Measurements from ENCODE around the gene ZFYVE21.

GRCh38 chr14:103694572-103695026, 21.0 kb upstream of the ZFYVE21 start:
- no peak for TF ChIP-seq CTCF (IDR thresholded peaks at IDR 0.05; ENCODE audit: low read depth, low read length, missing input control)
- no peak for TF ChIP-seq YY1 (IDR thresholded peaks at IDR 0.05)
- no peak for TF ChIP-seq REST (IDR thresholded peaks at IDR 0.05)
- TF ChIP-seq FOXA1 (IDR thresholded peaks at IDR 0.05) = no peak
- TF ChIP-seq SP1 (IDR thresholded peaks at IDR 0.05) = no peak
- no peak for TF ChIP-seq TAF1 (conservative IDR thresholded peaks at IDR 0.05)
- no peak for TF ChIP-seq EGR1 (IDR thresholded peaks at IDR 0.05; ENCODE audit: low read depth in 2 of 2)
- no peak for TF ChIP-seq JUND (IDR thresholded peaks at IDR 0.05)
- no peak for TF ChIP-seq ZBTB33 (IDR thresholded peaks at IDR 0.05)

All from liver (tissue), 3 donors.